Measurements from ENCODE around the gene RNF19B.

RNF19B gene

GRCh38 chr1:32903991-32904785 is 60.4 kb downstream of the RNF19B start:
- H3K4me3 ChIP-seq (ENCODE audit: low read depth, low read length), result no peak overlapping the region
- TF ChIP-seq CTCF (IDR thresholded peaks at IDR 0.05; ENCODE audit: low read depth, low read length), result no peak

DNA sequence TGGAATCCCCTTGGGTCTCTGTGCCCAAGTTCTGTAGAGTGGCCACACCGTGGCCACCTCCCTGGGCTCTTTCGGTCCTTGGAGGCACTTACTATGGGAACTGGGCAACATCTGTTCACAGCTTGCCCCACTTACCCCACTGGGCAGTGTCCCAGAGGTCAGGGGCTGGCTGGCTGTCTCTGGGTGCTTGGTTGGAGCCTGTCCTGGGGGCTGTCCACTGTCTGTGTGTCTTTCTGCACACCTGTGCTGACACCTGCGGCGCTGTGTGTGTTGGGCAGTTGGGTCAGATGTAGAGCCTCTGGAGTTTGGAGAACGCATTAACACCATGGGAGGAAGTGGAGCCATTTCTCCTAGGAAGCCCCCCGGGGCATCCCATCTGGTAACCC is 62.1 kb downstream of the RNF19B start:
- no peak overlapping the region for H3K4me3 ChIP-seq (ENCODE audit: low read depth, low read length)
- TF ChIP-seq CTCF (IDR thresholded peaks at IDR 0.05; ENCODE audit: low read depth, low read length), result no peak

DNA sequence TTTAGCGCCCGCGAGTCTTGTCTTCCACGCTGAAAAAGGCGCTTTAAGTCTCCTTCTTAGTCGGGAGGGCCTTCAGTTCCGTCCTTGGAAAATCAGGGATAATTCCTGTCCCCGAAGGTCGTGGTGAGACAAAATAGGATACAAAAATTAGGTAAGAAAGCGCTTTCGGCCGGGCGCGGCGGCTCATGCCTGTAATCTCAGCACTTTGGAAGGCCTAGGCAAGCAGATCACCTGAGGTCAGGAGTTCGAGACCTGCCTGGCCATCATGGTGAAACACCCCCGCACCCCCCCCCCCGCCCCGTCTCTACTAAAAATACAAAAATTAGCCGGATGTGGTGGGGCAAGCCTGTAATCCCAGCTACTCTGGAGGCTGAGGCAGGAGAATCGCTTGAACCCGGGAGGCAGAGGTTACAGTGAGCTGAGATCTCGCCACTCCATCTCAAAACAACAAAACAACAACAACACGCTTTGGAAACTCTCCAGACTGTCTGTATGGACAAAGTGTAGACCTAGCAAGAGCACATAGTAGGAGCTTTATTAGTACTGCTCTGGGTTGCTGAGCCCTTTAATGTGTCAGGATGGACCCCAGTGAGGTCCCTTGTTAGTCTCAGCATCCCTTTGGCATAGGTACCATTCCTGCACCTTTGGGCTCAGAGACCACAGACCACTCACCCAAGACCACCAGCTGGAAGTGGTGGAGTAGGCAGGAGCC is 62.6 kb downstream of the RNF19B start:
- no peak for TF ChIP-seq CTCF (IDR thresholded peaks at IDR 0.05; ENCODE audit: low read depth, low read length)
- peak overlapping the region; percentile 61 for H3K4me3 ChIP-seq (ENCODE audit: low read depth, low read length)

- H3K4me3 ChIP-seq (ENCODE audit: low read depth, low read length), result peak within 1 kb of the TSS; percentile 71
- TF ChIP-seq CTCF (IDR thresholded peaks at IDR 0.05; ENCODE audit: low read depth, low read length), result no peak
Observed at GRCh38 chr1:32900956-32901822, 63.4 kb downstream of the RNF19B start, which contains the start of gene TMEM54. TMEM54 (minus strand) TSS chr1:32901389; CDS start chr1:32901238, 151 bp downstream.

DNA sequence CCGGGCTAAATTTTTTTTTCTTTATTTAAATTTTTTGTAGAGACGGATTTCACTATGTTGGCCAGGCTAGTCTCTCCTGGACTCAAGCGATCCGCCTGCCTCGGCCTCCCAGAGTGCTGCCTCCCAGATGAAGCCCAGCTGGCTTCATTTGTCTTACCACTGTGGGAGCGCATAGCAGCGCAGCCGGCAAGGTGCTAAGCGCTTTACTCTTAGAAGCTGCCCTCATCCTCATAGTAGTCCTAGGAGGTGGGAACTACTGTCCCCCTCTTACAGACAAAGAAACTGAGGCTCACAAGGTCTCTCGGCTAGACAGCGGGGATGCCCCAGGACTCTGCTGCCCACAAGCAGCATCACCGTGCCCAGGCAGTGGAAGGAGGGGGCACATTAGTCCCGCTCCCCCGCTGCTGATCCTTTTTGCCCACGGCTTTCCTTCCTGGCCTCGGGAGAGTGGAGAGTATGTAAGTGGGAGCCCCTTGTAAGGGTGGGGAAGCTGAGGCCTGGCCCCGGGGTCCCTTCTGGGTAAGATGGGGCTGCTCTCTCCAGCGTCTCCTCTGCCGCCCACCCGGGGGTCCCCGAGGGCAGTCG is 64.1 kb downstream of the RNF19B start:
- peak overlapping the region; percentile 71 for H3K4me3 ChIP-seq (ENCODE audit: low read depth, low read length)
- TF ChIP-seq CTCF (IDR thresholded peaks at IDR 0.05; ENCODE audit: low read depth, low read length), result no peak

DNA sequence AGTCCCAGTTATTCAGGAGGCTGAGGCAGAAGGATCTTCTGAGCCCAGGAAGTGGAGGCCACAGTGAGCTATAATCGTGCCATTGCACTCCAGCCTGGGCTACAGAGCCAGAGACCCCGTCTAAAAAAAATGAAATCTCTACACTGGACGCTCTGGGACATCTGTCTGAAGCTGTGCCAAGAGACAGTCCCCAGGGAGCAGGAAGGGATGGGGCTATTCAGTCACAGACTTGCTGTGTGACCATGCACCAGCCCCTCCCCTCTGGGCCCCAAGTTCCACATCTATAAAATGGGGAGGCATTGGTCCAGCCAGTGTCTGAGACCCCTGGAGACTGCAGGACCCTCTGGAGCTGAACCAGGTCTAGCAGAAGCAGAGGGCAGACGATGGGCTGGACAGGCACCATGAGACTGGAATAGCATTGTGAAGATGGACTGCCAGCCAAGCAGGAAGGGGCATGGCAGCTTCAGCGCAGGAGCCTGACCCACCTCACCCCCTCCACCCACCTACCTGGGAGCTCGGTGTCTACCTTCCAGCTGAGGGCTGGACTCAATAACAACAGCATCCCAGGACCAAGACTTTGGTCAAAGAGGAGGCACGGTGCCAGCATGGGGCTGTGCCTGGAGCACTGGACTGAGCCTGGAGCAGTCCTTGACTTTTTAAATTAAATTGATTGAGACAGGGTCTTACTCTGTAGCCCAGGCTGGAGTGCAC is 64.9 kb downstream of the RNF19B start:
- no peak for TF ChIP-seq CTCF (IDR thresholded peaks at IDR 0.05; ENCODE audit: low read depth, low read length)
- no peak overlapping the region for H3K4me3 ChIP-seq (ENCODE audit: low read depth, low read length)

All from WI38 (cell line).